Left ventricle myocardium inferior (tissue), 1 donor: Measurements from ENCODE around the gene UGT1A7. TPM values are rescaled to one million over a fixed set of nuclear protein-coding genes. Genes with fewer than 3 reads are reported as not detected.

ENCODE experiments used
- DNase-seq: peaks from one replicate; pipeline ENCODE4 v3.0.0-alpha.2; 2020
- H3K27ac ChIP-seq: fragments of 200-600 bp; replicated peaks from 2 replicates; pipeline ENCODE4 v1.8.0; 2021
- H3K27me3 ChIP-seq: fragments of 200-600 bp; 2 replicates; pipeline ENCODE4 v1.8.0; 2021; ENCODE audit warnings: low read depth
- H3K36me3 ChIP-seq: fragments of 200-600 bp; 2 replicates; pipeline ENCODE4 v1.8.0; 2021
- H3K4me1 ChIP-seq: fragments of 200-600 bp; 2 replicates; pipeline ENCODE4 v1.8.0; 2021
- H3K4me3 ChIP-seq: fragments of 200-600 bp; 2 replicates; pipeline ENCODE4 v1.8.0; 2021; ENCODE audit warnings: mild to moderate bottlenecking, moderate library complexity
- H3K9me3 ChIP-seq: fragments of 200-600 bp; replicated peaks from 2 replicates; pipeline ENCODE4 v1.8.0; 2021
- CTCF ChIP-seq: fragments of 200-600 bp; IDR thresholded peaks from 2 replicates; pipeline ENCODE4 v1.8.0; 2021; ENCODE audit warnings: antibody characterized with exemption, mild to moderate bottlenecking, borderline replicate concordance
- intact Hi-C: fragments of 100-400 bp; cut with micrococcal nuclease; formaldehyde crosslinking; loops from one replicate; pipeline ENCODE4 v1.11.0; 2022
- total RNA-seq: library from RNA; stranded (reverse); fragmentation: NEBNext Ultra II Directional; extraction: Animal tissue kit (Norgen Biotek cat#: 25700); gene quantifications from one replicate; pipeline ENCODE4 v1.2.1, GENCODE V29; 2021
- donor health status: DM: no; HTN: yes; CAD: no; lungs with severe emphysema.

UGT1A7 gene
- total RNA-seq, 1 donor from 2014 or later = not detected

GRCh38 chr2:233761040-233761769, 79.5 kb downstream of the UGT1A7 start:
- H3K9me3 ChIP-seq = no peaks in the 10 kb centered on the region
- no peak overlapping the region for H3K27ac ChIP-seq
- H3K4me1 ChIP-seq = no peaks in the 10 kb centered on the region
- intact Hi-C loops = no loop called here
- no peak for TF ChIP-seq CTCF
- H3K4me3 ChIP-seq = no peak overlapping the region
- DNase-seq = no peak
- no peaks in the 10 kb centered on the region for H3K36me3 ChIP-seq
- peaks cover 46% of the 10 kb centered on the region for H3K27me3 ChIP-seq

- no peak for DNase-seq
- Histone ChIP-seq H3K4me3 (no peak overlapping the region), H3K27ac (no peak overlapping the region), H3K9me3 (no peaks in the 10 kb centered on the region), H3K4me1 (no peaks in the 10 kb centered on the region), H3K27me3 (peaks cover 73% of the 10 kb centered on the region), H3K36me3 (no peaks in the 10 kb centered on the region)
- TF ChIP-seq CTCF = no peak
- intact Hi-C loops = no loop called here
These were observed 82.6 kb downstream of the UGT1A7 start for GRCh38 chr2:233764264-233764663.

GRCh38 chr2:233764761-233765160, 83.1 kb downstream of the UGT1A7 start:
- no peak for TF ChIP-seq CTCF
- DNase-seq = no peak
- intact Hi-C loops = no loop called here
- Histone ChIP-seq H3K27me3 (peaks cover 73% of the 10 kb centered on the region), H3K4me3 (no peak overlapping the region), H3K36me3 (no peaks in the 10 kb centered on the region), H3K27ac (no peak overlapping the region), H3K4me1 (no peaks in the 10 kb centered on the region), H3K9me3 (no peaks in the 10 kb centered on the region)

- H3K4me3 ChIP-seq = no peak overlapping the region
- H3K9me3 ChIP-seq = no peaks in the 10 kb centered on the region
- no peak overlapping the region for H3K27ac ChIP-seq
- no peaks in the 10 kb centered on the region for H3K4me1 ChIP-seq
- no peaks in the 10 kb centered on the region for H3K36me3 ChIP-seq
- DNase-seq = no peak
- H3K27me3 ChIP-seq = peaks cover 71% of the 10 kb centered on the region
- intact Hi-C loops = no loop called here
- no peak for TF ChIP-seq CTCF
These were observed 84.7 kb downstream of the UGT1A7 start for GRCh38 chr2:233766416-233766815.

GRCh38 chr2:233768076-233768475, 86.4 kb downstream of the UGT1A7 start:
- no peak for DNase-seq
- Histone ChIP-seq H3K4me1 (no peaks in the 10 kb centered on the region), H3K4me3 (no peak overlapping the region), H3K36me3 (no peaks in the 10 kb centered on the region), H3K9me3 (no peaks in the 10 kb centered on the region), H3K27me3 (peaks cover 65% of the 10 kb centered on the region), H3K27ac (no peak overlapping the region)
- intact Hi-C loops = no loop called here
- no peak for TF ChIP-seq CTCF
